HCT116 (cell line): ENCODE data around the gene CDKN1A.

Source experiments
- CTCF ChIP-seq, 3 experiments: fragments of 200-600 bp in 1 of 3; sonication (generic) in 1 of 3; IDR thresholded peaks in 2 of 3; conservative IDR thresholded peaks in 1 of 3; 2 replicates each; pipeline ENCODE4 v1.5.1; 2012 to 2017; ENCODE audit warnings: low read depth in 2 of 3, low read length in 2 of 3, antibody characterized with exemption in 1 of 3, borderline replicate concordance in 1 of 3, control low read depth in 1 of 3, mild to moderate bottlenecking in 1 of 3, mixed read lengths in 1 of 3, mixed run types in 1 of 3, moderate library complexity in 1 of 3; ENCODE audit not compliant: insufficient read depth in 1 of 3
- POLR2A ChIP-seq: IDR thresholded peaks from 2 replicates; pipeline ENCODE4 v1.7.0; 2011; ENCODE audit warnings: borderline replicate concordance; ENCODE audit not compliant: insufficient read depth, insufficient read length; ENCODE audit errors: extremely low read depth
- REST ChIP-seq: IDR thresholded peaks from 2 replicates; pipeline ENCODE4 v1.6.1; 2012; ENCODE audit warnings: low read depth
- ZBTB33 ChIP-seq: IDR thresholded peaks from 2 replicates; pipeline ENCODE4 v1.6.1; 2011; ENCODE audit warnings: mild to moderate bottlenecking, low read length, moderate library complexity; ENCODE audit not compliant: insufficient replicate concordance; ENCODE audit errors: extremely low read depth

GRCh38 chr6:36633915-36634314 is 44.6 kb upstream of the CDKN1A start:
- TF ChIP-seq ZBTB33 (no peak), CTCF (IDR thresholded peaks at IDR 0.05 in 2 of 3, conservative IDR thresholded peaks at IDR 0.05 in 1 of 3; ENCODE audit: borderline replicate concordance in 1 of 3, insufficient read depth in 1 of 3, low read depth in 2 of 3, low read length in 2 of 3) (no peak), POLR2A (no peak), REST (no peak)
